HG03280 (cell line): ENCODE results near the gene SPAST.
"Not testable (repeated sequence)": the region's sequence is repeated elsewhere in the genome, so short reads cannot be mapped to it uniquely, and the experiment has no call there.

Source experiments
- ATAC-seq: cut with Tn5 transposase; IDR thresholded peaks from one replicate; pipeline ENCODE4 v1.9.1; 2021; ENCODE audit warnings: mild to moderate bottlenecking, moderate library complexity; ENCODE audit not compliant: unreplicated experiment

SPAST gene, protein sequence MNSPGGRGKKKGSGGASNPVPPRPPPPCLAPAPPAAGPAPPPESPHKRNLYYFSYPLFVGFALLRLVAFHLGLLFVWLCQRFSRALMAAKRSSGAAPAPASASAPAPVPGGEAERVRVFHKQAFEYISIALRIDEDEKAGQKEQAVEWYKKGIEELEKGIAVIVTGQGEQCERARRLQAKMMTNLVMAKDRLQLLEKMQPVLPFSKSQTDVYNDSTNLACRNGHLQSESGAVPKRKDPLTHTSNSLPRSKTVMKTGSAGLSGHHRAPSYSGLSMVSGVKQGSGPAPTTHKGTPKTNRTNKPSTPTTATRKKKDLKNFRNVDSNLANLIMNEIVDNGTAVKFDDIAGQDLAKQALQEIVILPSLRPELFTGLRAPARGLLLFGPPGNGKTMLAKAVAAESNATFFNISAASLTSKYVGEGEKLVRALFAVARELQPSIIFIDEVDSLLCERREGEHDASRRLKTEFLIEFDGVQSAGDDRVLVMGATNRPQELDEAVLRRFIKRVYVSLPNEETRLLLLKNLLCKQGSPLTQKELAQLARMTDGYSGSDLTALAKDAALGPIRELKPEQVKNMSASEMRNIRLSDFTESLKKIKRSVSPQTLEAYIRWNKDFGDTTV

GRCh38 chr2:32063310-32064020 is at the start of gene SPAST:
TSS of gene SPAST (plus strand) at chr2:32063556. CDS start at chr2:32063832, 276 bp downstream.
- peak; percentile 98 for ATAC-seq

- ATAC-seq: not testable (repeated sequence)
Observed at GRCh38 chr2:32018789-32019482, 44.4 kb upstream of the SPAST start.

- not testable (repeated sequence) for ATAC-seq
Observed at GRCh38 chr2:32034198-32034887, 29.0 kb upstream of the SPAST start.

DNA sequence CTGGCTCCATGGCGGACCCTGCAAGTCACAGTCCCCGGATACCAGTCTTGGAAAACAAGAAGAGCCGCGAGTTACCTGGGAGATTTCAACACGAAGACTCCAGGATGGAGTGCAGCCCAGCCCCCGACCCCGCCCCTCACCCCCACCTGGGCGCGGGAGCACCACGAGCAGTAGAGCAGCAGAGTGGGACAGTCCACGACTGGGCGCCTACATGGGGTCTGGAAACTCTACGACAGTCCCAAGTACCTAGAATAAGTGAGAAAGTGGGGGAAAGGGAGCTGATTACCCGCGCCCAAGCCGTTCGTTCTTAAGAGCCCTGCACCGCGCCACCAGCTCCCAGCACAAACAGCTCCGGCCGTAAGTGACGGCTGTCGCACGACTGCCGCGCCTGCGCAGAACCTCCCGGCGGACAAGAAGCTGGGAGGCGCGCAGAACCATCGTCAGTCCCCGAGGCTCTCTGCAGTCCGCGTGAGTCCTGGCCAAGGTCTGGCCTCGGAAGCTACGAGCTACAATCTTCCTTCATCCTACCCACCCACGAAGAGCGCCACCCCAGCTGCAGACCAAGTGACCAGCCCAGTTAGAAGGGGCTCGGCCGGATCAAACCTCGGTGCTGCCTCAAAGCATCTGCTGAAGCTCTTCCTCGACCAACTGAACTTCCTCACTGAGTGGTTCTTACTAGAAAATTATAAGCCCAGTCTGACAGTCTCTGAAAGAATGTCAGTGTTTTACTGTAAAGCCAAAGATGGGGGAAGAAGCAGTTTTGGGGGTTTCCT is 23.7 kb upstream of the SPAST start, which contains the start of gene DPY30:
Gene DPY30, minus strand, starts transcription at position 359 of the 773 bp plus-strand sequence. Its CDS starts 349 bp downstream, at position 10.
- peak; percentile 94 for ATAC-seq

DNA sequence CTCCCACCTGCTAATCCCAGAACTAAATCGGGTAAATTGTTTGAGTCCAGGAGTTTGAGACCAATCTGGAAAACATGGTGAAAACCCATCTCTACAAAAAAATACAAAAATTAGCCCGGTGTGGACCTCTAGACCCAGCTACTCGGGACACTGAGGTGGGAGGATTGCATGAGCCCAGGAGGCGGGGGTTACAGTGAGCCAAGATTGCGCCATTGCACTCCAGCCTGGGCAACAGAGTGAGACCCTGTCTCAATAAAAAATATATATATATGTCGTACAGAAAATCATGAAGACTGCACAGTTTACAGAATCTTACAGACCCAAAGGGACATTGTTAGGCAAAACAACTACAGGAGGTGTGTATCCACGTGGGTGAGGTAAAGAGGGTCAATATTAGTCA is 19.8 kb upstream of the SPAST start:
- ATAC-seq: no peak

DNA sequence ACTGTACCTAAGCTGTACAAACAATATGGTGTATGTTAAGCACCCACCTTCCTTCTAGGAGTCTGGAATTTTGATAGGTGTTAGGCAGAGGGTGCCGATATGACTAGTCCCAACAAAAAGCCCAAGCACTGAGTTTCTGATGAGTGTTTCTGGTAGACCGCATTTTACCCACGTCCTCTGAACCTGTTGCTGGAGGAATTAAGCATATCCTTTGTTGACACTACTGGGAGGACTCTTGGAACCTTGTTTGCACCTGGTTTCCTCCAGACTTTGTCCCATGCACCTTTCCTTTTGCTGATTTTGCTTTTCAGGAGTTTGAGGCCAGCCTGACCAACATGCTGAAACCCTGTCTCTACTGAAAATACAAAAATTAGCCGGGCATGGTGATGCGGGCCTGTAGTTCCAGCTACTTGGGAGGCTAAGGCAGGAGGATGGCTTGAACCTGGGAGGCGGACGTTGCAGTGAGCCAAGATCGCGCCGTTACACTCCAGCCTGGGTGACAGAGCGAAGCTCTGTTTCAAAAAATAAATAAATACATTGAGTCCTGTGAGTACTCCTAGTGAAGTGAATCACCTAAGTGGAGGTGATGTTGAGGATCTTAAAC is 11.4 kb upstream of the SPAST start:
- ATAC-seq: no peak

DNA sequence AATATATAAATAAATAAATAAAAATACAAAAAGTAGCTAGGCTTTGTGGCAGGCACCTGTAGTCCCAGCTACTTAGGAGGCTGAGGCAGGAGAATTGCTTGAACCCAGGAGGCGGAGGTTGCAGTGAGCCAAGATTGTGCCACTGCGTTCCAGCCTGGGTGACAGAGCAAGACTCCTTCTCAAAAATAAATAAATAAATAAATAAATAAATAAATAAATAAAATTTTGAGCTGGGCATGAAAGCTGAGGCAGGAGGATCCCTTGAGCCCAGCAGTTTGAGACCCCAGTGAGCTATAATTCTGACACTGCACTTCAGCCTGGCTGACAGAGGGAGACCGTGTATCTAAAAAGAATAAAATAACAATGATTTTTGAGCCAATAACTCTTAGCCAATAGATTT is 8.8 kb upstream of the SPAST start:
- ATAC-seq: not testable (repeated sequence)

DNA sequence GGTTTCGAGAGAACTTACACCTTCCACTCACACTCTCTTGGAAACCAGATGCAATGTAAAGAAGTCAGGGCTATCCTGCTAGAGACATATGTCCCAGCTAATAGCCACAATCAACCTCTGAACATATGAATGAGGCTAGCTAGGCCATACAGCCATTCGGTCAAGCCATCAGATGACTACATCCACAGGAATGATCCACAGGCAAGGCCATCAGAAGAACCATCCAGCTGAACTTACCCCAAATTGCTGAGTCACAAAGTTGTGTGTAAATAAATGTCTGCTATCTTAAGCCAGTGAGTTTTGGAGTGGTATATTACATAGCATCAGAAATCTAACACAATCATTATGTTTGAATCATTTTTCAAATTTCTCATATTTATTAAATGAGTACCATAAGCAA is 5.2 kb upstream of the SPAST start:
- no peak for ATAC-seq

- ATAC-seq: no peak
Observed at GRCh38 chr2:32060266-32060665, 3.1 kb upstream of the SPAST start.

- ATAC-seq: no peak
Observed at GRCh38 chr2:32061430-32061829, 1.9 kb upstream of the SPAST start.

- ATAC-seq: no peak
Observed at GRCh38 chr2:32061973-32062861, 1.1 kb upstream of the SPAST start.

DNA sequence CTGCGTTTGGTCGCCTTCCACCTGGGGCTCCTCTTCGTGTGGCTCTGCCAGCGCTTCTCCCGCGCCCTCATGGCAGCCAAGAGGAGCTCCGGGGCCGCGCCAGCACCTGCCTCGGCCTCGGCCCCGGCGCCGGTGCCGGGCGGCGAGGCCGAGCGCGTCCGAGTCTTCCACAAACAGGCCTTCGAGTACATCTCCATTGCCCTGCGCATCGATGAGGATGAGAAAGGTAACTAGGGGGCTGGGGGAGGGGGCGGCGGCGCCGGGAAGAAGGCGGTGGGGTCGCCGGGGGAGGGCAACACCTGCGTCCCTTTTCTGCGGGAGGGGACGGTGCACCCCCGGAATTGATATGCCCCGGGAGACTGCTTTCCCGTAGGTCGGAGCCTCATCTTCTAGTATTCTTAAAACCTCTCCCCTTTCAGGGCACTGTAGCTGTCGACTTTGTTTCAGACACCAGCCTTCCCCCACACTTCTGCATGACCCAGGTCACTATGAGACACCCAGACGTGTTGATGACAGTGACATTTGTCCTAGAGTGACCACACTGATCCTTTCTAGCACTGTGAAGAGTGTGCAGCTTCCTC is 755 bp downstream of the SPAST start:
- ATAC-seq: peak; percentile 17

- no peak for ATAC-seq
Observed at GRCh38 chr2:32064713-32065112, 1.4 kb downstream of the SPAST start.

DNA sequence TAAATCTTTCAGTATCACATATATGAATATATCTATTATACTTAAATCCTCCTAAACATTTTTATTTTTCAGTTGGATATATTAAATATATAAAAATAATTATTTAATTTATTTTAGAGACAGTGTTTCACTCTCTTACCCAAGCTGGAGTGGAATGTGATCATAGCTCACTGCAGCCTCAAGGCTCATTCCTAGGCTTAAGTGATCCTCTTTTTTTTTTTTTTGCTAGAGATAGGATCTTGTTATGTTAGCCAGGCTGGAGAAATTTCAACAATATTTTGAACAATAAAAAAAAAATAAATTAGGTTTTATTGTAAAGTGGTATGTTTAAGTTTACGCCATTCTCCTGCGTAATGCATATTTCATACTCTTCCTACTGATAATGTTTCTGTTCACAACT is 4.2 kb downstream of the SPAST start:
- no peak for ATAC-seq

- ATAC-seq: no peak
Observed at GRCh38 chr2:32074134-32074506, 10.8 kb downstream of the SPAST start.

GRCh38 chr2:32095671-32096070 is 32.3 kb downstream of the SPAST start:
- no peak for ATAC-seq

- no peak for ATAC-seq
Observed at GRCh38 chr2:32108111-32108510, 44.8 kb downstream of the SPAST start.

DNA sequence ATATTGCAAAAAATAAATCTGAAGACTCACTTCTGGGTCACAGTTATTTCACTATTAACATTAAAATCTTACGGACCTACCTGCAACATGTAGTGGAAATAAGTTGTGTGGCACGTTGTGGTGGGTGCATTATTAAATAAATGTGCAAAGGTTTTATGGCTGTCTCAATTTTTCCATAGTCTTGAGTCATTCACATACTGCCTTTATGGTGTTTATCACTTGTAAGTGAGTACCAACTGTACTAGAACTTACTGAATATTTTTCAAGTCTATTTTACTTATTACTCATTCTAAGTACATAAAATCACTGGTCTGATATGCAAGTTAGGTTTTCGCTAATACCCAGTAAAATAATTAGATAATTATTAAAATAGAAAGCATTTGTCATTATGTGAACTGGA is 54.7 kb downstream of the SPAST start:
- ATAC-seq: no peak
